ENCODE data around the gene ANKRD55. TPM values are rescaled to one million over a fixed set of nuclear protein-coding genes. Genes with fewer than 3 reads are reported as not detected.

ANKRD55 gene
- total and polyA plus RNA-seq, 9 of the 15 experiments (the other 6 are each of a cell fraction or from before 2014, with no cell fraction given): 3.4 to 10.6 (median 6.5) TPM

GRCh38 chr5:56264417-56265025 lies 31.4 kb upstream of the ANKRD55 start (continued):
- TF ChIP-seq REST (IDR thresholded peaks at IDR 0.05; ENCODE audit: borderline replicate concordance) (peak; percentile 46; the same call in 1 of the 2 replicates), REST (CRISPR knock-in tag; IDR thresholded peaks at IDR 0.05; ENCODE audit: low read depth) (no peak), TEAD1 (CRISPR knock-in tag; IDR thresholded peaks at IDR 0.05) (peak in 1 of 2 experiments; percentile 88; a peak in 1 of 4 replicates), GATAD2A (IDR thresholded peaks at IDR 0.05) (no peak), ZNF407 (IDR thresholded peaks at IDR 0.05; ENCODE audit: low read depth) (peak; percentile 76), JUNB (CRISPR knock-in tag; conservative IDR thresholded peaks at IDR 0.05) (no peak)
- TF ChIP-seq, protein P1, sequence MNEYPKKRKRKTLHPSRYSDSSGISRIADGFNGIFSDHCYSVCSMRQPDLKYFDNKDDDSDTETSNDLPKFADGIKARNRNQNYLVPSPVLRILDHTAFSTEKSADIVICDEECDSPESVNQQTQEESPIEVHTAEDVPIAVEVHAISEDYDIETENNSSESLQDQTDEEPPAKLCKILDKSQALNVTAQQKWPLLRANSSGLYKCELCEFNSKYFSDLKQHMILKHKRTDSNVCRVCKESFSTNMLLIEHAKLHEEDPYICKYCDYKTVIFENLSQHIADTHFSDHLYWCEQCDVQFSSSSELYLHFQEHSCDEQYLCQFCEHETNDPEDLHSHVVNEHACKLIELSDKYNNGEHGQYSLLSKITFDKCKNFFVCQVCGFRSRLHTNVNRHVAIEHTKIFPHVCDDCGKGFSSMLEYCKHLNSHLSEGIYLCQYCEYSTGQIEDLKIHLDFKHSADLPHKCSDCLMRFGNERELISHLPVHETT (CRISPR knock-in tag; conservative IDR thresholded peaks at IDR 0.05 in 1 of 2, IDR thresholded peaks at IDR 0.05 in 1 of 2): no peak

Data from K562 (cell line).